ENCODE results near the gene PATJ. TPM values are rescaled to one million over a fixed set of nuclear protein-coding genes. Genes with fewer than 3 reads are reported as not detected.

Gene PATJ
- polyA plus RNA-seq, 1 of the 3 experiments (the other 2 are of a cell fraction): 3.0 TPM

- no peak overlapping the region for H3K4me3 ChIP-seq (ENCODE audit: low read depth in 2 of 2, low read length in 1 of 2)
- H3K9me3 ChIP-seq: no peaks in the 10 kb centered on the region
- H2AFZ ChIP-seq (ENCODE audit: low read depth): no peak overlapping the region
- no peaks in the 10 kb centered on the region for H4K20me1 ChIP-seq (ENCODE audit: insufficient read depth)
- TF ChIP-seq FOXM1 (IDR thresholded peaks at IDR 0.05; ENCODE audit: low read depth) (no peak), TAF1 (IDR thresholded peaks at IDR 0.05; ENCODE audit: borderline replicate concordance, low read depth, low read length) (no peak), SIN3A (IDR thresholded peaks at IDR 0.05; ENCODE audit: borderline replicate concordance, low read depth, low read length) (no peak), NRF1 (IDR thresholded peaks at IDR 0.05; ENCODE audit: low read depth, low read length) (no peak), CHD2 (IDR thresholded peaks at IDR 0.05; ENCODE audit: low read length, partially characterized antibody) (no peak), RAD21 (IDR thresholded peaks at IDR 0.05; ENCODE audit: low read length) (no peak), RXRA (IDR thresholded peaks at IDR 0.05; ENCODE audit: borderline replicate concordance, low read depth) (no peak), EP300 (IDR thresholded peaks at IDR 0.05; ENCODE audit: borderline replicate concordance in 1 of 2, low read depth in 1 of 2, low read length in 1 of 2) (no peak), RFX5 (IDR thresholded peaks at IDR 0.05; ENCODE audit: low read length) (no peak), FOXJ3 (CRISPR knock-in tag; IDR thresholded peaks at IDR 0.05) (no peak), ZBTB33 (IDR thresholded peaks at IDR 0.05; ENCODE audit: borderline replicate concordance, low read depth) (no peak), JUND (IDR thresholded peaks at IDR 0.05) (no peak), FOSL2 (IDR thresholded peaks at IDR 0.05; ENCODE audit: borderline replicate concordance, low read depth) (no peak), MAX (IDR thresholded peaks at IDR 0.05; ENCODE audit: low read depth) (no peak), IRF3 (IDR thresholded peaks at IDR 0.05; ENCODE audit: low read depth, low read length) (no peak), PBX3 (IDR thresholded peaks at IDR 0.05) (no peak)
- POLR2A ChIA-PET: no interaction called here
- H3K4me1 ChIP-seq (ENCODE audit: control insufficient read depth in 1 of 2, insufficient read depth in 2 of 2, low read depth in 1 of 2, low read length in 1 of 2): no peaks in the 10 kb centered on the region
- peaks cover 2% of the 10 kb centered on the region for H3F3A ChIP-seq (replicated peaks; ENCODE audit: insufficient read depth)
- no peak overlapping the region for H3K4me2 ChIP-seq
- H3K9ac ChIP-seq: no peak overlapping the region
- H3K27me3 ChIP-seq (ENCODE audit: insufficient read depth): no peaks in the 10 kb centered on the region
- no peaks in the 10 kb centered on the region for H3K9me2 ChIP-seq
- no peaks in the 10 kb centered on the region for H3K36me3 ChIP-seq (replicated peaks in 1 of 2; ENCODE audit: control insufficient read depth in 1 of 2, insufficient read depth in 2 of 2, low read length in 1 of 2)
- no peak overlapping the region for H3K27ac ChIP-seq (ENCODE audit: low read depth in 2 of 2, low read length in 1 of 2)
- DNase-seq: no peak
- H3K79me2 ChIP-seq (ENCODE audit: insufficient read depth): no peaks in the 10 kb centered on the region
- CTCF ChIA-PET: interaction anchor here (0.7 to 1.0 kb wide), 2 partner anchors 17 to 36 kb away, joined by 3 to 4 read pairs; no protein-coding TSS in a partner anchor
These were observed 199.5 kb downstream of the PATJ start for GRCh38 chr1:61941794-61942193.

Data from SK-N-SH (cell line).